ENCODE results near the gene PRKRIP1. TPM values are rescaled to one million over a fixed set of nuclear protein-coding genes. Genes with fewer than 3 reads are reported as not detected.

Gene PRKRIP1
- total and polyA plus RNA-seq, 4 donors: 14.6 to 29.2 (median 23.6) TPM

DNA sequence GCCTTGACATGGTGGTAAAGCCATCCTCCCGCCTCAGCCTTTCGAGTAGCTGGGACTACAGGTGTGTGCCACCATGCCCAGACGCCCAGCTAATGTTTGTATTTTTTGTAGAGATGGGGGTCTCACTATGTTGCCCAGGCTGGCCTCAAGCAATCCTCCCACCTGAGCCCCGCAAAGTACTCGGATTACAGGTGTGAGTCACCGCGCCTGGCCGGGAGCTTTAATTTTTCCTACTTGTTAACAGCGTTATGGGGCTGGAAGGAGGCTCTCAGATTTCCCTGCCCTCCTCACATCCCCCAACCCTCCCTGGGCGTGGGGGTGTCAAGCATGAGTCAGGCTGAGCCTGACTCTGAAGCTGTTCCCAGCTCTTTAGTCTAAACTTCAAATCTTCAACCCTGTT is 60.2 kb downstream of the PRKRIP1 start:
- no peak overlapping the region for H3K4me3 ChIP-seq
- no peaks in the 10 kb centered on the region for H3K27me3 ChIP-seq (ENCODE audit: control insufficient read depth in 3 of 3, insufficient read depth in 3 of 3, low read length in 2 of 3)
- no peak overlapping the region for H3K27ac ChIP-seq (ENCODE audit: low read depth in 1 of 2, low read length in 1 of 2)
- H3K9ac ChIP-seq (ENCODE audit: insufficient read depth in 1 of 2, low read length in 2 of 2): no peak overlapping the region
- ATAC-seq (ENCODE audit: insufficient read depth, low FRiP score) (no peak), DNase-seq (no peak)
- H3K36me3 ChIP-seq (ENCODE audit: control insufficient read depth in 4 of 4, insufficient read depth in 4 of 4, low read length in 4 of 4): peaks cover 0 to 34% (median 13%) of the 10 kb centered on the region in 4 donors
- WGBS, 2 donors: 92 to 97% methylated on average over 10 of the region's 10 CpGs
- TF ChIP-seq CTCF (IDR thresholded peaks at IDR 0.05; ENCODE audit: control extremely low read depth, extremely low read depth): no peak
- no peaks in the 10 kb centered on the region for H3K9me3 ChIP-seq (ENCODE audit: control insufficient read depth in 4 of 4, insufficient read depth in 3 of 4, low read length in 3 of 4)
- no peaks in the 10 kb centered on the region for H3K4me1 ChIP-seq (ENCODE audit: control insufficient read depth in 5 of 5, insufficient read depth in 5 of 5, low read length in 5 of 5)

DNA sequence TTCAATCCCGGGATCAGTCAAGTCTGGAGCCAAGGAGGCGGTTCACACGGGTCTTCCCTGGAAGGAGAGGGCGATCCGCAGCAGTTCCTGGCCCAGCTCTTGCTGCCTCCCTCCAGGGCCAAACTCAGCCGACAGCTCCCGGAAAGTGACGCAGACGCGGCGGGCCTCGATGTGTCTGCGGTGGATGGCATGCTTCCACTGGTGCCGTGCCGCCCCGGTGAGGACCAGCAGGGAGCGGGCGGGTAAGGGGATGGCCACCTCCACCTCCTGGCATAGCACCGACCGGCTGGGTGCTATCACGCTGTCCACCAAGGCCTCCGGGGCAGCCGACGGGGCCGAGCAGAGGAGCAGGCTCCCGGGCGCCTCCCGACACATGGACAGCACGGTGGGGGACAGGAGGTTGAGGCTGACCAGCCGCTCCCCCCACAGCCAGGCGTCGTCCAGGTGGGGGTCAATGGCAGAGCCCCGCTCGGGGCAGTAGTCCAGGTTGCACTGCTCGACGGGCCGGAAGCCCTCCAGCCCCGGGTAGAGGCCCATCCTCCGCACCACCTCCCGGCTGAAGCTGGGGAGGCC is 61.3 kb downstream of the PRKRIP1 start:
- DNase-seq (no peak), ATAC-seq (ENCODE audit: insufficient read depth, low FRiP score) (no peak)
- no peaks in the 10 kb centered on the region for H3K27me3 ChIP-seq (ENCODE audit: control insufficient read depth in 3 of 3, insufficient read depth in 3 of 3, low read length in 2 of 3)
- H3K9ac ChIP-seq (ENCODE audit: insufficient read depth in 1 of 2, low read length in 2 of 2): no peak overlapping the region
- WGBS, 2 donors: 95 to 97% methylated on average over 40 of the region's 40 CpGs
- H3K36me3 ChIP-seq (ENCODE audit: control insufficient read depth in 4 of 4, insufficient read depth in 4 of 4, low read length in 4 of 4): peaks cover 0 to 34% (median 13%) of the 10 kb centered on the region in 4 donors
- no peak overlapping the region for H3K27ac ChIP-seq (ENCODE audit: low read depth in 1 of 2, low read length in 1 of 2)
- no peak overlapping the region for H3K4me3 ChIP-seq
- H3K9me3 ChIP-seq (ENCODE audit: control insufficient read depth in 4 of 4, insufficient read depth in 3 of 4, low read length in 3 of 4): no peaks in the 10 kb centered on the region
- no peaks in the 10 kb centered on the region for H3K4me1 ChIP-seq (ENCODE audit: control insufficient read depth in 5 of 5, insufficient read depth in 5 of 5, low read length in 5 of 5)
- no peak for TF ChIP-seq CTCF (IDR thresholded peaks at IDR 0.05; ENCODE audit: control extremely low read depth, extremely low read depth)

DNA sequence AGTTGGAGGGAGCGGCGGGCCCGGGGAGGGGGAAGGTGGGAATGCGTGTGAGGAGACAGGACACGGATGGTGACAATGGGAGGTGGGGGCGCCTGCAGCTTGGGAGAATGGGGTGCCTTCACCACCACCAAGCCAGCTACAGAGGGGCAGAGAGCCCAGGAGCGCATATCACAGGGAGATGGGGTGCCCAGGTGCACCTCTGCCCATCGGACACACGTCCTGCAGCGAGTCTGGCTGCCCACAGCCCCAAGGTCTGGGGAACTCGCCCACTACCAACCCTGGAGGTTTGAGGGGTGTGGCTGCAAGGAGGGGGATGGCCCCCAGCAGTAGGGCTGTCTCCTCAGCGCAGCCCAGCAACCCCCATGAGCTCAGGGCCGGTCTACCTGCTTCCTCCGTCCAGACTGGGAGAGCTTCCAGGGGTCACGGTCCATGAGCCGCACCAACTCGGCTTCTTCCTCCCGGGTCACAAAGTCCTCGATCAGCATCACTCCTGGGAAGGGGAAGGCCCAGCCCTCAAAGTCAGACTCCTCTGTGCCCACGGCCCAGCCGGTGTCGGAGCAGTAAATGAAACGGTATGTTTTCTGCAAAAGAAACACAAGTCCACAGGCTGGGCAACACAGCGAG is 63.2 kb downstream of the PRKRIP1 start:
- Histone ChIP-seq H3K4me1 (ENCODE audit: control insufficient read depth in 5 of 5, insufficient read depth in 5 of 5, low read length in 5 of 5) (peaks cover 0 to 8% (median 4%) of the 10 kb centered on the region in 5 donors), H3K36me3 (ENCODE audit: control insufficient read depth in 4 of 4, insufficient read depth in 4 of 4, low read length in 4 of 4) (peaks cover 0 to 34% (median 13%) of the 10 kb centered on the region in 4 donors), H3K9me3 (ENCODE audit: control insufficient read depth in 4 of 4, insufficient read depth in 3 of 4, low read length in 3 of 4) (no peaks in the 10 kb centered on the region), H3K27ac (ENCODE audit: low read depth in 1 of 2, low read length in 1 of 2) (no peak overlapping the region), H3K4me3 (no peak overlapping the region), H3K9ac (ENCODE audit: insufficient read depth in 1 of 2, low read length in 2 of 2) (no peak overlapping the region), H3K27me3 (ENCODE audit: control insufficient read depth in 3 of 3, insufficient read depth in 3 of 3, low read length in 2 of 3) (no peaks in the 10 kb centered on the region)
- ATAC-seq (ENCODE audit: insufficient read depth, low FRiP score) (no peak), DNase-seq (no peak)
- 96 to 99% methylated on average over 22 to 24 of the region's 24 CpGs for WGBS, 2 donors
- TF ChIP-seq CTCF (IDR thresholded peaks at IDR 0.05; ENCODE audit: control extremely low read depth, extremely low read depth): no peak
